Inferior parietal cortex (tissue), 1 donor: ENCODE measurements around the gene B4GALNT3.

ENCODE experiments used
- DNase-seq: peaks from one replicate; pipeline ENCODE4 v3.0.0-alpha.2; 2016; ENCODE audit errors: extremely low spot score

Gene B4GALNT3

GRCh38 chr12:592024-592505 lies 132.3 kb downstream of the B4GALNT3 start:
- DNase-seq = no peak

GRCh38 chr12:593396-594270 lies 133.9 kb downstream of the B4GALNT3 start:
- DNase-seq = no peak

DNA sequence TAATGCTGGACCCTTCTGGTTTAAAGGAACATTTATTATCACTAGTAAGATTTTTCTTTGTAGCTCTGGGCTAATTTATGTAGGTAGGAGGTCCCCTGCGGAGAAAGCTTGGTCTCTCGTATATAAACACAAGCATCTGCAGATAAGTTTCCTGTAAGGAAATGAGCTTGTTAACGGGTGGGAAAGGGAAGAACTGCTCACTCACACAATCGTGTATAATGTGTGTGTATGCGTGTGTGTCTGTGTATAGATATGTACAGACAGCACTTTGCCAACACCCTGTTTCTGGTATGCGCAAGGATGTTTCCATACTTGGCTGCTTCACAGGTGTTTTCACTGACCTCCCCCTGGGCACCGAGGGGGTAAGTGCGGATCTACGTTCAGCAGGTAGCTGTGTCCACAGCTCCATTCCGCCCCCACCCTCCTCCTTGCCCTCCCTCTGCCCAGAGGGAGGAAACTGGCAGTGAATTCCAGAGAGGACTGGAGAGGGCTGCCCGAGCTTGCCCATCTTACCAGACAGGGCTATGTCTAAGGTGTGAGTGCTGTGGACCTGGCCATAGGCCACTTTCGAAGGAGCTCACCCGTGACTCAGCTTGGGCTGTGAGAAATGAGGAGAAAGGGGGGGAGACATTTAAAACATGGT lies 138.3 kb downstream of the B4GALNT3 start:
- no peak for DNase-seq

DNA sequence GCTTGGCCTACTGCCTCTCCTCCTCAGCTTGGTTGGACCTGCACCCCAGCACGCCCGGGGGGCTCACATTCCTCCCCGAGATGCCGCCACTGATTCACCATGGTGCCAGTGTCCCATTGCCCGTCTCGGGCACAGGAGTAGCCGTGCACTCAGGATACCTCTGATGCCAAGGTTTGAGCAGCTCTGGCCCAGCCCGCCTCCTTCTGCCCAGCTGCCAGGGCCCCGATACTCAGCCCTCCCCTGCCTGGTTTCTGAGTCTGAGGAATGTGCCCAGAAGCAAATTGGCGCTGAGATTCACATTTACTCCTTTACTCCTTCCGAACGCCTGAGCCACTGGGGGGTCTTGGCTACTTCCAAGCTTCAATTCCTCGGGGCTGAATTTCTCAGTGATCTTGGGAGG lies 140.0 kb downstream of the B4GALNT3 start:
- no peak for DNase-seq

GRCh38 chr12:601976-602699 lies 142.4 kb downstream of the B4GALNT3 start:
- no peak for DNase-seq

DNA sequence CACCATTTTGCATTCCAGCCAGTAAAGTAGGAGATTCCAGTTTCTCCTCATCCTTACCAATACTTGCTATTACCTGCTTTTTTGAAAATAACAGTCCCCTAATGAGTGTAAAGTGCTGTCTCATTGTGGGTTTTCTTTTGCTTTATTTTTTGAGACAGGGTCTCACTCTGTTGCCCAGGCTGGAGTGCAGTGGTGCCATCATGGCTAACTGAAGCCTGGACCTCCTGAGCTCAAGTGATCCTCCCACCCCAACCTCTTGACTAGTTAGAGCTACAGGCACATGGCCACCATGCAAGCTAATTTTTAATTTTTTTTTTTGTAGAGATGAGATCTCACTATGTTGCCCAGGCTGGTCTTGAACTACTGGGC lies 142.9 kb downstream of the B4GALNT3 start:
- no peak for DNase-seq

- no peak for DNase-seq
Observed at GRCh38 chr12:604956-605355, 145.2 kb downstream of the B4GALNT3 start.

GRCh38 chr12:607541-608001 lies 147.8 kb downstream of the B4GALNT3 start:
- DNase-seq = no peak

DNA sequence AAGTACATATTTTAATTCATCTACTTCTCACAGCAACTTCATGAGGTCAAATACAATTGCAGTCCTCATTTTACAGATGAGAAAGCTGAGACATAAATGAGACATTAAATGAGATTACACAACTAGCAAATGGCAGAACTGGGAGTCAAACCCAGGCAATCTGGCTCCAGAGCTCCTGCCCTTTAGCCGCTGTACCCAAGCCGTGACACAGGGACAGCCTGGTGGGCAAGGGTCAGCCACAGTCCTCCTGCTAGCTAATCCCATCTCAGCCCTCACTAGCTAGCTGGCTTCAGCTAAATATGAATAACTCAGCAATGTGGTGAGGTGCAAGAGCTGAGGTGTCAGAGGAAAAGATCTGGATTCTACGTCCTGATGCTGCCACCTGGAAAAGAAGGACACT lies 148.7 kb downstream of the B4GALNT3 start:
- DNase-seq = no peak

- DNase-seq = no peak
Observed at GRCh38 chr12:608921-609320, 149.2 kb downstream of the B4GALNT3 start.

- DNase-seq = no peak
Observed at GRCh38 chr12:611721-612120, 152.0 kb downstream of the B4GALNT3 start.

GRCh38 chr12:612293-612692 lies 152.6 kb downstream of the B4GALNT3 start:
- no peak for DNase-seq

DNA sequence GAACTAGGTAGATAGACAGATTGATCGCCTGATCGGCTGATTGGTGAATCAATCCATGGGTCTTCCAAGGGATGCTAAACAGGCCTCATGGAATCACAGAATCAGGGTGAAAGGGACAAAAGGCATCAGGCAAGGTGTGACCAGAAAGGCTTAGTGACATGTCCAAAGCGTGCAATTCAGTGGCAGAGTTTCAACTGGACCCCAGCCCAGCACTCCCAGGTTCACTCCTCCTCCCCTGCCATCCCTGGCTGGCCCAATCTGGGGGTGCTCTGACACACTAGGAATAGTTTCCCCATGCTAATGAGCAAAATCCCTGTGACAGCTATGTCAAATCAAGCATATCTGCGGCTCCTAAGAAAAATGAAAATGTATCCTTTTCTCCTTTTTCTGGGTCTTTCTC lies 153.1 kb downstream of the B4GALNT3 start:
- DNase-seq = no peak
